HG03354 (cell line): ENCODE data around the gene CCNQ.

Experiments used
- ATAC-seq: cut with Tn5 transposase; IDR thresholded peaks from one replicate; pipeline ENCODE4 v1.9.1; 2021; ENCODE audit warnings: mild to moderate bottlenecking; ENCODE audit not compliant: unreplicated experiment, poor library complexity, severe bottlenecking

The CCNQ gene

DNA sequence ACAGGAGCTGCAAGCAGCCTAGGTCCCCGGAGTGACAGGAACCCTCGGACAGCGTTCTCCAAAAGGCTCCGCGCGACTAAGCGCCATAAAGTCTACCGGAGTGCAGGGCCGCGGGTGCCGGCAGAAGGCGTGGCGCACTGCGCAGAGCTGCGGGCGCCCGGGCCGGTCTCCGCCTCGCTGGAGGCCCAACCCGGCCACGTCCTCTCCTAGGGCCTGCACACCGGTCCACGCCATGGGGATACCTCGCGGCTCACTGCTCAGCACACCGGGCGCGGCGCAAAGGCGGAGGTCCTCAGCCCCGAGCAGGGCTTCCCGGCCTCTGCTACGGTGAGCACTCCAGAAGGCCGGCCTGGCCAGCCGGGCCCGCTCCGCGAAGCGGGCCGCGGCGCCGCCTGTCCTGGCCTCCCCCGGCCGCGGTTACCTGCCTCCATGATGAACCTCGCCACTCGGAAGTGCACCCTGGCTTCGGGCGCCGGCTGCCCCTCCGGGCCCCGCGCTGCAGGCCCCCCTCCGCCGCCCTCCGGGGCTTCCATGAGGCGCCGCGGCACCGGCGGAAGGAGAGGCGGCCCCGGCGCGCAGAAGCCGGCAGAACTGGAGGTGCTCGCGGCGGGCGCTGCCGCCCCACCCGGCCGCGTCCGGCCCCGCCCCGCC, at the start of gene CCNQ:
TSS of gene CCNQ (minus strand) at position 599 of the 651 bp plus-strand sequence. CDS start at position 533, 66 bp downstream.
- ATAC-seq = peak; percentile 57

DNA sequence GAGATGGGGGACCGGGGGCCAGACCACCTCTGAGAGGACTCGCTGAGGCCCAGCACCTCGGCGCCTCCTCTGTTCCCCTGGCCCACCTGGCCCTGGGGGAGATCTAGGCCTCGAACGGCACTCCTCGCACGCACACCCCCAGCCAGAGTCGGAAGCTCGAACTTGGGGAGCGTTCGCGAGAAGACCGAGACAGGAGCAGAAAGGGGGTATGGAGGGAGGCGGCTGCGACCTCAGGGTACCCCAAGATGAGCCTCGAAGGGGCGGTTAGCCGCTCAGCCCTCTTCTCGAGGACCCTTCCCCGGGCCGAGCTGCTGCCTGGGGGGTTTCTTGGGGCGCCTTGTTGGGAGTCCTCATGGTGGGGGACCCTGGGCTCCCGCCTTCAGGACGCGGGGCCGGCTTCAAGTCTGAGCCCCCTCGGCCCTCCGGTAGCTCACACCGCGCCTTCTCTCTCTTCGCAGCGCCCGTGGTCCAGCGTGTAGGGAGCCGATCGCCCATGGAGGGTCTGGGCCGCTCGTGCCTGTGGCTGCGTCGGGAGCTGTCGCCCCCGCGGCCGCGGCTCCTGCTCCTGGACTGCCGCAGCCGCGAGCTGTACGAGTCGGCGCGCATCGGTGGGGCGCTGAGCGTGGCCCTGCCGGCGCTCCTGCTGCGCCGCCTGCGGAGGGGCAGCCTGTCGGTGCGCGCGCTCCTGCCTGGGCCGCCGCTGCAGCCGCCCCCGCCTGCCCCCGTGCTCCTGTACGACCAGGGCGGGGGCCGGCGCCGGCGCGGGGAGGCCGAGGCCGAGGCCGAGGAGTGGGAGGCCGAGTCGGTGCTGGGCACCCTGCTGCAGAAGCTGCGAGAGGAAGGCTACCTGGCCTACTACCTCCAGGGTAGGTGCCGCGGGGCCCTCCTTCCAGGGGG, 48.8 kb upstream of the CCNQ start:
- ATAC-seq = no peak

DNA sequence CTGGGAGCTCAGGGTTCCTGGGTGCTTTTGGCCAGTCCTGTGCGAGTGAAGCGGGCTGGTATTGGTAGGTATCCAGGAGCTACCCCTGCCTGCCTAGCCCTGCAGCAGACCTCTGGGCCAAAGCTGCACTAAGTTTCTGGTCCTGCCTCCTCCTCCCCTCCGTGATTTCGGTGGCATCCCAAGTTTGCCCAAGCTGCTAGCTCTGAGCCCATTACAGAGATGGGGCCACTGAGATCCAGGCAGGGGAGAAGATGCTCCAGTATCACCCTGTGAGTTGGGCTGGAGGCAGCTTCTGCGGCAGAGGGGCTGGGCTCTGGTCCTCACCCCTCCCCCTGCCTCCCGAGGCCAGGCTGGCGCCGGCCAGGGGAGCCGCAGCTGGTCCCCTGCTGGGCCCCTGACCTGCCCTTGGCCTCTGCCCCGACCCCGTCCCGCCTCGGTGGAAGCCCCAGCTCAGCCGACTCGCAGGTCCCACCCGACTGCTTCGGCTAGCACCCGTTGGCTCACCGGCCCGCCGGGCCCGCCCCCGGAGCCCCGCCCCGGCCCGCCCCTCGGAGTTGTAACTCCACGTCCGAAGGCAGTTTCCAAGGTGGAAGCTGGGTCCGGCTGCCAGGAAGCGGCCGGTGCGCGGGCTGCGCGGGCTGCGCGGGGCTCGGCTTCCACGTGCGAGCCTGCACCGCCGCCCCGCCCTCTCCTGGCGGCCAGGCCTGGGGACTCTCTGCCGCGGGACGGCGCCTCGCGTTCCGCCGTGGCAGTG, 47.9 kb upstream of the CCNQ start, which contains the start of gene DUSP9:
TSS of gene DUSP9 (plus strand) at position 584 of the 754 bp plus-strand sequence. CDS start 751 bp downstream, outside the sequence.
- ATAC-seq = no peak

DNA sequence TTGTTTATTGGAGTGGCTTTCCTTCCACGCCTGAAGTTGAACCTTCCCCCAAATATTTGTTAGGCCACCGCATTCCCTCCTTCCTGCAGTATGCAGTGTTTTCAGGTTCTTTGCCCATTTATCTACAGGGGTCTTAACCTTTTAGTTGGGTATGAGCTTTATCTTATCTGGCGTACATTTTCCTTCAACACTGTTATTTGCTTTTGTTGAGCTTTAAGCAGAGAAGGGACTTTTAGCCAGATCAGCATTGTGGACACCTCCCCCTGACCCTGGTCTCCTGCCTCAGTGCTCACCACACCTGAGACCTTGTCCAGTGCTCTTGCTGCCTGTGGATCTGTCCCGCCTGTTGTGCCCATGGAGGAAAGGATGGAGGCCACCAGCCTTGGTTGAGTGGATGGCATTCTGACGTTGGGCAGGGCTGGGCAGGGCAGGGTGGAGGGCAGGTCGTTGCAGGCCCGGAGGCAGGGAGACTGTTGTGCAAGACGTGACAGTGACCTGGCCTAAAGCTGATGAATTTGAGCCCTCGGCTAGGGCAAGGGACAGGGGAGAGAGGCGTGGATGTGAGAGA, 47.1 kb upstream of the CCNQ start:
- ATAC-seq = no peak

DNA sequence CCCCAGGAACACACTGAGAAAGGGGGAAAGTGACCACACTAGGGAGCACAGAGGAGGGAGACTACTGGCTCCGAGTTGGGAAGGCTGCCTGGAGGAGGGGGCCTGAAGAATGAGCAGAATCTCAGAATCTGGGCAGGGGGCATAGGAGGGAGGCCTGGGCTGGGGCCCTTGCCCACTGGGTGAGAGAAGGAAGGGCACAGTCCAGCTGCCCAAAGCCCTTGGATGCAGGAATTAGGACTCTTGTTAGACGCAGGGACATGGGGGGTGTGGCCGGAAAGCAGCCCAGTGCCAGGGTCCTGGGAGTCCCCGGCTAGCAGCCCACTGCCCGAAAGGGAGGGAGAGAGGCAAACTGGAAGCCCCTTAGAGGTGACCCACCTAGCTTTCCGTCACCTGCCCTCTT, 46.2 kb upstream of the CCNQ start:
- ATAC-seq = no peak

DNA sequence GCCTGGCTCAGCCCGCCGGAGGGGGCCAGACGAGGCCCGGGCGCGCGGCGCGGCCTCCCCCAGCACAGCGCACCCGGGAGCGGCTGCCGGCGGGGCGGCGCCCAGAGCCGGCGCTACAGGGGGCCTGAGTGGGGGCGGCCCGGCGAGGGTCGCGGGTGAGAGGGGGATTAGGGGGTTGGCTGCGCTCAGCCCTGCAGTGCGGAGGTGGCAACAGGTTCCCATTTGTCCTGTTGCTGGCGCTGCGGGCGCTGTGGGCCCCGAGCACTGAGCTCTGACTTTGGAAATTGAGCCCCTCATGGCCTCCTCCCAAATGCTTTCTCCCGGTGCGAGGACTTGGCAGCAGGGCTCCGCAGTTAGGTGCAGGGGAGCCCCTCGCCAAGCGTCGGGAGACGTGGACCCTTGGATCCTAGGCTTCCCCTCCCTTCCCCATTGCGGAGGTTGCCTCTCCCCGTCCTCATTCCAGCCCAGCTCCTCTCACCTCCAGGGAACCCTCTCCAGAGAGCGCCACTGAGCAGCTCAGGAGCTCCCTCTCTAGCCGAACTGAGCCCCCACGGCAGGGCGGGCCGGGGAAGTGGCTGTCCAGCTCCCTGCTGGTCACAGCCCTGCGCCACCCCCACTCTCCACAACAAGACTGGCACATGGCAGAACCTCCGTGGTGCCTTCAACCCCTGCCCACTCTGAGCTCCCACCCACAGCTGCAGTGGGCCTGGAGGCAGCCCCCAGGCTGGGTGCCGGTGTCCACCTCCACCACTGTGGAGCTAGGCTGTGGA, 45.6 kb upstream of the CCNQ start:
- ATAC-seq = no peak

DNA sequence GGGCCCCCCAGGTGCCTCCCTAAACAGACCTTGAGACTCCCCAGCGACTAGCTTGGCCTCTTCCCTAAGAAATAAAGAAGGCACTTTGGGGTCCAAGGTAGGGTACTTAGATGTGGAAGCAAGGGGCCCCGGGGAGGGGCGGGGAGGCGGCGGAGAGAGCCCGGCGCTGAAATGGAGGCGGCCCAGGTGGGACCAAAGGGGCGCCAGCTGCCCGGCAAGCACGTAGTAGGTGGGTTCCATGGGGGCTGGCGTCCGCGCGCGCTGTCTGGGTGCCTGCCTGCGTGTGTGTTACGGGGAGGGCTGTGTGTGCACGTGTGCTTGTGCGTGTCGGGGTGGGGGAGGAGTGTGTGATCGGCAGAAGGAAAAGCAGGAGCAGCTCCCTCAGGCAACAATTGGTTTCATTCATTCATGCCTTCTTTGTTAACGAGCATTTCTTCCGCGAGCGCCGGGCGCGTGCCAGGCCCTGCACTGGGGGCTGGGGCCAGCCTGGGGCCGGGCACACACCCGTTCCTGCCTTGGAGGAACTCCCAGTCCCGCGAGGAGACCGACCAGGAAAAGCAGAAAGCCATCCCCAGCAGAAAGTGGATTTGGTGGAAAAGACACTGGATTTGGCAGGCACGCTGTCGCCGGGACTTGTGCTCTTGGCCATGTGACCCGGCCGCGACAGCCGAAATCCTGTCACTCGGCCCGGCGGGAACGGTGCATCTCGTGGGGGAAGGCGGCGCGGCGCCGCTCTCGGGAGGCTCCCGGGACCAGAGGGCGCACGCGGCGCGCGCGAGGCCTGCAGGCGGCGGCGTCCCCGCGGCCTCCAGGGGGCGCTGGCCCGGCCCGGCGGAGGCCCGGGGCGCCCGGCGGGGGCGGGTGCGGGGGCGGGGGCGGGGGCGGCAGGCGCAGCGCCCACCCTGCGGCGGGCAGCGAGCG, 44.8 kb upstream of the CCNQ start:
- ATAC-seq = no peak

DNA sequence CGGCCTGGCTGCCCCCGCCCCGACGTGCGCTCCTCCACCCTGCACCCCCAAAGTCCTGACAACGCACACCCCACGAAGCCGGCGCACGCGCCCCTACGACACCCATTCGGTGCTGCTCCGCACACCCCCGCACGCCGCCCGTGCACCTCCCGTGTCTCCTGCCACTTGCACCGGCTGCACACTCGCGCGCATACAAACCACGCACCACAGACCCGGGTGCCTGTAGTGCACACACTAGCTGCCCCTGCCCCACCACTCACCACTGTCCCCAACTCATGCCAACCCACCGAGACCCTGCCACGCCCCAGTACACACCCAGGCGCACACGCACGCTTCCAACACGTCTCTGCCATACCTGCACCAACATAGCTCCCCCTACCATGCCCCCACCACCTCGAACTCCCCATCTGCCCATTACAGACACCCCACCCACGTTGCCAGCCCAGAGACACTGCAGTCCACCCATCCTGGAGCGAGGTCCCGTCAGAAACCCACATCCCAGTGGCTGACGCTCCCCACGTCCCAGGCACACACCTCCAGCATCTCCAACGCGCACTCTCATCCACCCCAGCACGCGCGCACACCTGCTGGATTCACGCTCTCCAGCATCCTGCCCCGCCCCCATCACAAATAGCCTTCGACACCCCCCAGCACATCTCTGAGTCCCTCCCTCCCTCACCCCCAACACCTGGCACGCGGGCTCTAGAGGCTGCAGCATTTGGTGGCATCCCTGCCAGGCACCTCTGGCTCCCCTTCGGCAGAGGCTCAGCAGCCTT, 43.9 kb upstream of the CCNQ start:
- no peak for ATAC-seq

DNA sequence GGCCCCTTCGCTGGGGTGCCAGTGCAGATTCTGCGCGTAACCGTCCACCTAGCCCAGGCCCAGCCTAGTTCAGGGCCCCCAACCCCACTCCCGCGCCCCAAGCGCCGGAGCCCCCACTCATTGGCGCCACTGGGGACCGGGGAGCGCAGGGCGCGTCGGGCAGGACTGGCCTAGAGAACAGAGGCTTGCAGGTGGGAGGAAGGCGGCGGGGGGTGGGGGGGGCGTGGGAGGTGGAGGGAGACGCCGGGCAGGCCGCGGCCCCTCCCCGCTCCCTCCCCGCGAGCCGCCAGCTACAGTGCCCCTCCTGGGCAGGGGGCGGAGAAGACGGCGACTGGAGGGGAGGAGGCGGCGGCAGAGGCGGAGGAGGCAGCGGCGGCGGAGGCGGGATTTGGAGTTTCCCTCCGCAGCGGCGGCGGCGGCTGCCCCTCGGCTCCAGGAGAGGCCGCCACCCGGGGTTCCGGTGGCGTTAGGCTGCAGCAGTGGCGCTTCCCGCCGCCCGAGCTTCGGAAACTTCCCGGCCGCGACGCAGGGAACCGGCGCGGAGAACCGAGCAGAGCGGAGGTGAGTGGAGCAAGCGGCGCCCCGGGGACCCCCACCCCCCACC, 43.2 kb upstream of the CCNQ start:
- ATAC-seq = no peak

DNA sequence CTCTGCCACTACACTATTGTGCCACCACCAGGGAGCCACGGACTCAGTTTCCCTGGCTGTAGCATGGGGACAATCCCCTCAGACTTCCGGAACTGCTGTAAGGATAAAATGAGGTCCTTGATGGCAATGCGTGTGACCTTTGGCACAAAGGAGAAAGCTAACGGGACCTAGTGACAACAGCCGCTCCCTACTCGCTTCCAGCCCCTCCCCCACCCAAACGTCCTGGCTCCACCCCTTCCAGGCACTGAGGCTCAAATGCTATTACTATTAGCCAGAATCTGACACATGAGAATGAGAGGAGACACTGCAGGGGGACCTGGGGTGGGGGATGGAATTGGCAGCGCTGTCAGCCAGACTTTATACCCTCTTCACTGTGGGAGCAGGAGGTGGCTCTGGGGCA, 42.7 kb upstream of the CCNQ start:
- no peak for ATAC-seq

DNA sequence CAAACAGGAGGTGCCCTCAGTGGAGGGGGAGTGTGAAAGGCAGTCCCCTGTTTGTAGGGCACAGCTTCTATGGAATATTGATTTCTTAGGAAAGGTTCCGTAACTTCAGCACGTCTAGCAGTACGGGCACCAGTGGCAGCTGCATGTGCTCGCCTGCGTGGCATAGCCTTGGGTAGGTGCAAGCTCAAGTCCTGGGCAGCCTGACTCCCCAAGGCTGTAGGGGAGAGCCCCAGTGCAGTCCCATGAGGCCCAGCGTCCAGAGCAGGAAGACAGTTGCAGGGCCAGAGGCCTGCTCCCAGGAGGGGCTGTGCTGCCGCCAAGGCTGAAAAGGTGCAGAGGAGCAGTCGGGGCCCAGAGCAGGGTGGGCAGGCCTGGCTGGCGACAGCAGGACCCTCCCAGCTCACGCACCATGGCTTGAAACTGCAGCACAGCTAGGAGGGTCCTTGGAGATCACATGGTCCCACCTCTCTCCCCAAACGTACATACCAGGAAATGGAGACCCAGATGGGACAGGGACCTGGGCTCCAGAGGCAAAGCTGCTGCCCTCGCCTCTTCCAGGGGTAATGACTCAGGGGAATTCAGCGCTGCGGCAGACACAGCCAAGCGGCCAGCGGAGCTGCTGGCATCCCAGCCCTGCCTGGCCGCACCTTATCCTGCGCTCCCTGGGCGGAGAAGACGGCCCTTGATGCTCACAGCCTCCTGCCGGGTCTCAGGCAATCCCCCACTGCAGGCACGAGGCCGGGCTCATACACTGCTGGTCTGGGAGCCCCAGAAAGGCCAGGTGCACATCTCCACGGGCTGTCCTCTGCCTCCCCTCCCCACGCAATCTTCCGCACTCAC, 42.0 kb upstream of the CCNQ start:
- ATAC-seq = no peak

DNA sequence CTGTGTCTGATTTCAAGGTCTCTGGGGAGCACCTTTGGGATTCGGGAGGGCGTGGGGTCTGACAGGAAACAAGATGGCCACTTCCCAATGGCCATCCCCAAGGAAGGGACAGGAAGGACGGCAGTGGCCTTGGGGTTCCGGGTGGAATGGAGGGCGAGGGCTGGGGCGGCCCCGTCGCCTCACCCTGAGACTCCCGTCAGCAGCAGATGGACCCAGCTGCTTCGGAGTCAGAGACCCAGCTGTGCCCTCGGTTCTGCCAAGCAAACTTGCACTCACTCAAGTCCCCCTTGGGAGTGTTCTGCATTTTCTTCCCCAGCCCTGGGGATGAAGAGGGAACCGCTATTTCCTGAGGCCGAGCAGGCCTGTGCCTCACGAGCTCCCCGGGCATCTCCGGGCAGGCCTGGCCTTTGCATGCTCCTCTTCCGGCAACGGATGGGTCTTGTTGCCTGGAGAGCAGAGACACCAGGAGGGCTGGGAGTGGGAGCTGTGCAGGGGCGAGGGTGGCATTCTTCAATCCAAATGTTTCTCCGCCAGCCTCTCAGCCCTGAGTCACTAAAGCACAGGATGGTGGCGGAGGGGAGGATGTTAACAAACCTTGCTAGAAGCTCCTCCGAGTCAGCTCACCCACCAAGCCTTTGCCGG, 41.2 kb upstream of the CCNQ start:
- ATAC-seq = no peak

DNA sequence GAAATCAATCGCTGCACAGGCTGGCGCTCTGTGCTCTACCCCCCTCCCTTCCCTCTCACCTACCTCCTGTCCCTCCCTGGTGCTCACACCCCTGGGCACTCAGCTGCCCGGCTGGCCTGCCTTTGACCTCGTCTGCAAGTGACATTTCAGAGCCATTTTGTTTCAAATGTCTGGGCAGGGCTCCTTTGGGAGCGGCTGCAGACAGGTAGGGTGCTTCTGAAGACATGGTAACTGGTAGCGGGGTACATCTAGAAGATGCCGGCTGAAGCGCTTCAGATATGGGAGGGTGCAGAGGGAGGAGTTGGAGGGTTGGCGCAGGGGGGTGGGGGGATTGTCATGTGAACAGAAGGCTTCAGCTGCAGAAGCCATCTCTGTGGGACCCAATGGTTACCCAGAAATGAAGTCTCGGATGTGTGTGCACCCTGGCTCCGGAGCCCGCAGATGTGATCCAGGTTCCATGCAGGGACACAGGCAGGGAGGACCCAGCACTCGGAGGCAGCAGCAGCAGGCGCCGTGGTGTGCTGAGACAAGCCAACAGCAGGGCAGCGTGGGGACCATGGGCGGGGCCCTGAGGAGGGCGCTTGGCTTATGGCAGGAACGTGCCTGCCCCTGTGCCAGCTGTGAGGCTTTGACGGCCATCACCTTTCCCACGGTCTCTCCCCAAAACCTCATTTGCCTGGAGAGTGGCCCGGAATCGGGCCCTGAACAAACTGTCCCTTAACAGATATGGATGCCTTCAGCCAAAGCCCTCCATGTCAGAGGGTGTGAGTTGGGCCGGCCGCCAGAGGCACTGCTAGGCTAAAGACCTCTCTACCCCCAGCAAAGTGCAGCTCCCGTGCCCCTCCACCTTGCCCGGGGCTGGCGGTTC, 40.5 kb upstream of the CCNQ start:
- ATAC-seq = no peak

DNA sequence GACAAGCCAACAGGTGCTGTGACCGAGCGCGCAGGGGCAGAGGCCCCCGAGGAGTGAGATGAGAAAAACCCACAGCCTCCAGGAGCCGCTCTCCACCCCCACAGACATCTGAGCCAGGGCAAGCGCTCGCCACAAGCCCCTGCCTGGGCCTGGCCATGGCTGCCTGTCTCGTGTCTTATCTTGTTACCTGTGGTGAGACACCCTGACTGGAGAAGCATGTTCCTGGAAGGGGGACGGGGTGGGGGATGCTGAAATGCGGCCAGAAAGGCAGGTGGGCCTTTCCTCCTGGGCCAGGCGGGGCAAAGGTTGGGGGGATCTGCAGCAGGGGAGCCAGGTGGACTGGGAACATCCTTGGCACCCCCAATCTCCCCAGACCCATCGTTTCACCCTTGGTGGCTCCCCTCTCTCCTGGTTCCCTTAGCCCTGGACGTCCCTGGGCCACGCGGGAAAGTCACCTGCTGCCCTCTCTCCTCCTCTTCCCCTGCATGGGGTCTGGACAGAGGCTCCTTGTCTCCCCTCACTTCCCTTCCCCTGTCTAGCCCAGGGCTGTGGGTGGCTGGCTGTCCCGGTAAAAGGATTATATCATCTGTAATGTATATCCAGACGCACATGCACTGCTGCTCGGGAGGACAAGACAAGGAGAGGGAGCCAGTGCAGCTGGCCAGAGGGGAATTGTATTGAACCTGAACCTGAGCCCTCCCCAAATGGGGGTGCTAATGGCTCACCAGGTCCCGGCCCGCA, 39.7 kb upstream of the CCNQ start:
- ATAC-seq = no peak
